ENCODE results near the gene BACE2. TPM values are rescaled to one million over a fixed set of nuclear protein-coding genes. Genes with fewer than 3 reads are reported as not detected.

The BACE2 gene
- total RNA-seq, 3 donors from 2014 or later = 37.2 to 115 (median 51.2) TPM

GRCh38 chr21:41128981-41129380, 39.0 kb upstream of the BACE2 start:
- TF ChIP-seq, protein P1, sequence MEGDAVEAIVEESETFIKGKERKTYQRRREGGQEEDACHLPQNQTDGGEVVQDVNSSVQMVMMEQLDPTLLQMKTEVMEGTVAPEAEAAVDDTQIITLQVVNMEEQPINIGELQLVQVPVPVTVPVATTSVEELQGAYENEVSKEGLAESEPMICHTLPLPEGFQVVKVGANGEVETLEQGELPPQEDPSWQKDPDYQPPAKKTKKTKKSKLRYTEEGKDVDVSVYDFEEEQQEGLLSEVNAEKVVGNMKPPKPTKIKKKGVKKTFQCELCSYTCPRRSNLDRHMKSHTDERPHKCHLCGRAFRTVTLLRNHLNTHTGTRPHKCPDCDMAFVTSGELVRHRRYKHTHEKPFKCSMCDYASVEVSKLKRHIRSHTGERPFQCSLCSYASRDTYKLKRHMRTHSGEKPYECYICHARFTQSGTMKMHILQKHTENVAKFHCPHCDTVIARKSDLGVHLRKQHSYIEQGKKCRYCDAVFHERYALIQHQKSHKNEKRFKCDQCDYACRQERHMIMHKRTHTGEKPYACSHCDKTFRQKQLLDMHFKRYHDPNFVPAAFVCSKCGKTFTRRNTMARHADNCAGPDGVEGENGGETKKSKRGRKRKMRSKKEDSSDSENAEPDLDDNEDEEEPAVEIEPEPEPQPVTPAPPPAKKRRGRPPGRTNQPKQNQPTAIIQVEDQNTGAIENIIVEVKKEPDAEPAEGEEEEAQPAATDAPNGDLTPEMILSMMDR (IDR thresholded peaks at IDR 0.05) = no peak
- H3K36me3 ChIP-seq (ENCODE audit: low read depth) = no peaks in the 10 kb centered on the region
- ATAC-seq = no peak
- H3K9me3 ChIP-seq = no peaks in the 10 kb centered on the region
- no peak overlapping the region for H3K4me3 ChIP-seq
- intact Hi-C loops (cut with DNase I, micrococcal nuclease) = no loop called here
- no peaks in the 10 kb centered on the region for H3K4me1 ChIP-seq (ENCODE audit: low read depth)
- DNase-seq = no peak

DNA sequence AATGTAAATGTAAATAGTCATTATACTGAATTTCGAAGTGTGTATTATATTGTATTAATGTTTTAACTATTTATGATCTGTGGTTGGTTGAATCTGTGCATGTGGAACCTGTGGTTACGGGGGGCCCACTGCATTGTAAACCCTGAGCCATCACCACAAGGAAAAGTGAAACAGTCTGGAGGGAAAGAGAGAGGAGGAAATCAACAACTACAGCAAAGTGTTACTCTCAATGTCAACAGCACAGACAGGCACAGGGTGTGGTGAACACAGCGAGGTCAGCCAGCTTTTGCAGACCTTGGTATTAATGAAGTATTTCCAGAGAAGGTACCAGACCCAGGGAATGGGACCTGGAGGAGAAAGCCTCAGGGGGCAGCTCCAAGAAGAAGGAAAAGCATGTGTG, 37.1 kb upstream of the BACE2 start:
- Histone ChIP-seq H3K4me3 (no peak overlapping the region), H3K4me1 (ENCODE audit: low read depth) (no peaks in the 10 kb centered on the region), H3K9me3 (no peaks in the 10 kb centered on the region), H3K36me3 (ENCODE audit: low read depth) (no peaks in the 10 kb centered on the region)
- TF ChIP-seq, protein P1 (IDR thresholded peaks at IDR 0.05) = no peak
- ATAC-seq = peak; percentile 51
- intact Hi-C loops (cut with DNase I, micrococcal nuclease) = no loop called here
- no peak for DNase-seq

DNA sequence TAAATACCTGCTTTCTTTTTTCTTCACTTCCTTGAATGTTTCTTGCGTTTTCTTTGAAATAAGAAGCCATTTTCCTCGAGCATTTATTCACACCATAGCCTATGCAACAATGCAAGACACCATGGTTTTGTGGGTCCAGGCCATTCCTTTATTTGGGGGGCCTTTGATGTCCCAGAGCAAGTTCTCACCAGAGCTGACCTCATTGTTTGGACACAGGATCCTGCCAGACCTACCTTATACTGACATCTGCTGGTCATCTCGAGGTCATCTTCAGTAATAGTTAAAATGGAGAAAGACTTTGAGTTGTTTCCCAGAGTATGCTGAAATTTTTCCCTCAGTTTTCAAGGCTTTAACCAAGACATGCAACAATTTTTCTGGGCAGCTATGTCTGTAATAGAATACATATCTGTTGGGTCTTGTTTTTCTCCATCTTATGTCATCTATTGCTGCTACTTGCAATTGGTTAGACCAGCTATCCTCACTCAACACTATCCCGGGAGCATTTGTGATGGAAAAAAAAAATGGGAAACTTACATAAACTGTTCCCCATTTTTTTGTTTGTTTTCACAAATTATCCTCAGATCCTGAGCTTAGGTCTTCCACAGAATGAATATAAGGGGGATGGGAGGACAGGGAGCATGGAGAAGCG, 34.0 kb upstream of the BACE2 start:
- ATAC-seq = peak; percentile 56
- Histone ChIP-seq H3K4me1 (ENCODE audit: low read depth) (no peaks in the 10 kb centered on the region), H3K9me3 (no peaks in the 10 kb centered on the region), H3K36me3 (ENCODE audit: low read depth) (no peaks in the 10 kb centered on the region), H3K4me3 (no peak overlapping the region)
- intact Hi-C loops (cut with DNase I, micrococcal nuclease) = no loop called here
- DNase-seq = peak in 1 of 3 donors; percentile 48
- TF ChIP-seq, protein P1 (IDR thresholded peaks at IDR 0.05) = peak; percentile 24

DNA sequence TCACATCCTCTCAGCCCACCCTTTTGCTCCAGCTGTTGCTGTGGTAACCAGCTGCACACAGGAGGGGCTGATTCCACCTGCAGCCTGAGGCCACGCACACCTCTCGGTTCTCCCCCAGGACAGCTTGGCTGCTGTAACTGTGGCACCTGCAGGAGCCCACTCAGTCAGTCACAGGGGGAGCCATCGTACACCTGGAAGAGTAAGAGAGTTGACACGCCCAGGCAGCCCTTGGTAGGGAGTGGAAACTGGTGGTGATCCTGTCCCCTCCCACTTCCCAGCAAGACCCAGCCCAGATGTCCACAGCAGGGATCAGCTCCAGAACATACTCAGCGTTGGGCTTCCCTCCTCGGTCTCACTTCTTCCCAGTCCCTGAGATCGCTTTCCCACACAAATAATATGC, 32.2 kb upstream of the BACE2 start:
- no peaks in the 10 kb centered on the region for H3K4me1 ChIP-seq (ENCODE audit: low read depth)
- ATAC-seq (peak; percentile 36), DNase-seq (no peak)
- TF ChIP-seq, protein P1 (IDR thresholded peaks at IDR 0.05) = no peak
- intact Hi-C loops (cut with DNase I, micrococcal nuclease) = no loop called here
- H3K4me3 ChIP-seq = no peak overlapping the region
- no peaks in the 10 kb centered on the region for H3K36me3 ChIP-seq (ENCODE audit: low read depth)
- H3K9me3 ChIP-seq = no peaks in the 10 kb centered on the region

- TF ChIP-seq, protein P1 (IDR thresholded peaks at IDR 0.05) = no peak
- Histone ChIP-seq H3K4me3 (no peak overlapping the region), H3K4me1 (ENCODE audit: low read depth) (no peaks in the 10 kb centered on the region), H3K36me3 (ENCODE audit: low read depth) (no peaks in the 10 kb centered on the region), H3K9me3 (no peaks in the 10 kb centered on the region)
- intact Hi-C loops (cut with DNase I, micrococcal nuclease) = no loop called here
- ATAC-seq (no peak), DNase-seq (no peak)
Measured at GRCh38 chr21:41136286-41136685, 31.7 kb upstream of the BACE2 start.

GRCh38 chr21:41137401-41137800, 30.6 kb upstream of the BACE2 start:
- Histone ChIP-seq H3K4me3 (no peak overlapping the region), H3K4me1 (ENCODE audit: low read depth) (no peaks in the 10 kb centered on the region), H3K36me3 (ENCODE audit: low read depth) (no peaks in the 10 kb centered on the region), H3K9me3 (no peaks in the 10 kb centered on the region)
- ATAC-seq (no peak), DNase-seq (no peak)
- TF ChIP-seq, protein P1 (IDR thresholded peaks at IDR 0.05) = no peak
- intact Hi-C loops (cut with DNase I, micrococcal nuclease) = no loop called here

Data from mucosa of descending colon (tissue), 3 donors.